HG02571 (cell line): ENCODE measurements around the gene C2orf92.
"Not testable (repeated sequence)": the region's sequence is repeated elsewhere in the genome, so short reads cannot be mapped to it uniquely, and the experiment has no call there.

Source experiments
- ATAC-seq: cut with Tn5 transposase; IDR thresholded peaks from one replicate; pipeline ENCODE4 v1.9.1; 2021; ENCODE audit warnings: mild to moderate bottlenecking, moderate library complexity; ENCODE audit not compliant: unreplicated experiment

Gene C2orf92

DNA sequence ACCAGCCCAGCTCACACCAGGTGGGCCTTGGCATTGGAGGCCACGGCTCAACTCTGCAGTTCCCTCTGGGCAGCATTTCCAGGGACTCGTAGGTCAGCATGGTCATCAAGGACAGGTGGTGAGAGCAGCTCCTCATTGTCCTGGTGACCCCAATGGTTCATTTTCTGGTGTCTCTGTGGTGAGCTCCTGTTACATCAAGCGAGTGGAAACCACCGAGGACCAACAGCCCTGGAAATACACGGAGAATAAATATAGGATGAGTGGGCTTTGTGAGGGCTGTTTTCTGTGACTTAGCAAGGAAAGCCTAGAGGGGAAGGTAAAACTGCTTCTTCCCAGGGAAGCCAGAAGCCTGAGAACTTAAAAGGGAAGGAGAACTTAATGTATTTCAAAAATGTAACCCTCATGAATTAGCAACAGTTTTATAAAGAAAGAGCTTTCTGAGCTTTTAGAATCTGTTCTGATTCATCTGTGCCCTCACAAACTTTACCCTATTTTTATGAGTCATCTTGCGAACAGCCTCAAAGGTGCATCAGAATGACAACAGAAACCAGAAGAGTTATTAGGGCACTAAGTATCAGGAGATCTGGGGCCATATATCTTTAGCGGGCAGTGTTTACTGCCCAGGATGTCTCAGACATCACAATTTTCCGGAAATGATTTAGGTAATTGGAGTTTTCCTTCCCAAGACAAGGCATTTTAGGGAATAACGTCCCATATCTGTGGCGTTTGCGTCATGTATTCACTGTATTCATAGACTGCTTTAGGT, 18.7 kb downstream of the C2orf92 start:
- ATAC-seq = no peak

DNA sequence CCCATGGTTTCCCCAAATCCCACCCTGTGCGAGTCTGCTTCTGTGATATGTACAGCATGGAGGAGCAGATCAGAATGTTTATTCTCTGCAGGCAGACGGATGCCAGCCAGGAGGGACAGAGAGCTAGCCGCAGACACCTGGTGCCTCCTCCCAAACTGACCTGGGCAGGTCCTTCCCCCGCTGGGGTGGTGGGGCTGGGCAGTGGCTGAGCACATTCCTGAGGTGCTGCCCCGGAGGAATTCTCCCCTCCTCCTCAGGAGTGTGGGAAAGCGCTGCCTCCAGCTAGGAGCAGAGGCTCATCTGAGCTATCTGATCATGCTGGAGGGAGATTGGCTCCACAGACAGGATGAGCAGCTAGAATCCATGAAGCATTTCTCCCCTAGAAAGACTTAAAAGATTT, 21.7 kb downstream of the C2orf92 start:
- no peak for ATAC-seq

DNA sequence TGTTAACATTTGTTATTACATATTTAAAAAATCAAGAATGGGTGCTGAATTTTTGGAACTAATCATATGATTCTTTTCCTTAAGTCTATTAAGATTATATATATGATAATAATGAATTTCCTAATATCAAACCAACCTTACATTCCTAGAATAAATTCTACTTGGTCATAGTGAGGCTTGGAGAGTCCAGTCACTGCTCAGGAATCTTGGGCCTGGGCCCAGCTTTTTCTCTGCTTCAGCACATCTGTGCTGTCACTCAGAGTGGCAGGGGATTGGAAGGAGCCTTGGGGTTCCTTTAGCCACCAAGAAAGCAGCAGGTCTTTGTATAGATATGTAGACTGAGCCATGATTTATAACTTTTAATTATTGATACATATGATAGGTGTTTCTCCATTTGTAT, 24.0 kb downstream of the C2orf92 start:
- ATAC-seq = no peak

DNA sequence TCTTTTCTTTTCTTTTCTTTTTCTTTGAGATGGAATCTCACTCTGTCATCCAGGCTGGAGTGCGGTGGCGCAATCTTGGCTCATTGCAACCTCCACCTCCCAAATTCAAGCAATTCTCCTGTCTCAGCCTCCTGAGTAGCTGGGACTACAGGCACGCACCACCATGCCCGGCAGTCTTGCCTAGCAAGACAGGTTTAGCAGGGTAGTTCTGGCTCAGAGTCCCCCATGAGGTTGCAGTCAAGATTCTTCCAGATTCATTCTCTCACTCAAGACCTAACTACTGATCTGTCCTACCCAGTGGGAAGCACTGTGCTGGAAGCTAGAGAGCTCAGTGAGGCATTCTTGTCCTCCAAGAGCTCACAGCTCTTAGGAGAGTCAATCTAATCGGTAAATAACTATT, 26.2 kb downstream of the C2orf92 start:
- ATAC-seq = no peak

DNA sequence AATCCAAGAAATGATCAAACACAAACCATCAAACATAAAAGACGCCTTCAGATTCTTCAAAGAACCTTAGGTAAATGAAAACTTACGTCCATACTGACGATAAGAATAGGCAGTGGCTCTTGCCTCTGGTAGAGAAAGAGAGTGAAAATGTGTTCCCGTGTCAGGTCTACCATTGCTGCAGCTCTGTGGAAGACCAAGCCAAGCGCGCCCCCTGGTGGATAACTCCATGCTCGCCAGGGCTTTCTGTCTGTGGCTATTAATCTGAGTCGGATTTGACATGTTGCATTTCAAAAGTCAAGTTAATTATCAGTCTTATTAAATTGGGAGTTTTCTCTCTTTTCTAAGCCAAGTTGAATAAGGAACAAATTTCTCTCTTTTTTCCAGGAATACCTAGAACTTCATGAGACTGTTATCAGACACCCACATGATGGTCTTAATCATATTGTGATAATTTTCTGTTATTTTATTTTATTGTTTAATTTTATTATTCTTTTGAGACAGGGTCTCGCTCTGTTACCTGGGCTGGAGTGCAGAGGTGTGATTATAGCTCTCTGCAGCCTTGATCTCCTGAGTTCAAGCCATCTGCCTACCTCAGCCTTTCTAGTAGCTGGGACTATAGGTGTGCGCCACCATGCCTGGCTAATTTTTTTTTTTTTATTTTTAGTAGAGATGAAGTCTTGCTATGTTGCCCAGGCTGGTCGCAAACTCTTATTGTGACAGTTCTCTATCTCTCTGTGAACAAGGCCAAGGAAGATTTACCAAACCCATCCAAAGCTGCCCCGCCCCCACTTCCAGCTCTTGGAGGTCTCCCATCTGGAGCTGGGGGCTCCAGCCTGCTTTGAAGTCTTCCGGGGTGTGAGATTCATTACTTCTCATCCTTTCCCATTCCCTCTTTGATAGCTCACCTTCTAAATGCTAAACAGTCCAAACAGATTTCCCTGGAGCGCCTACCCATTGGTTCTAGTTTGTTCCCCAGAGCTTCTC, 28.0 kb downstream of the C2orf92 start:
- ATAC-seq = peak; percentile 77

DNA sequence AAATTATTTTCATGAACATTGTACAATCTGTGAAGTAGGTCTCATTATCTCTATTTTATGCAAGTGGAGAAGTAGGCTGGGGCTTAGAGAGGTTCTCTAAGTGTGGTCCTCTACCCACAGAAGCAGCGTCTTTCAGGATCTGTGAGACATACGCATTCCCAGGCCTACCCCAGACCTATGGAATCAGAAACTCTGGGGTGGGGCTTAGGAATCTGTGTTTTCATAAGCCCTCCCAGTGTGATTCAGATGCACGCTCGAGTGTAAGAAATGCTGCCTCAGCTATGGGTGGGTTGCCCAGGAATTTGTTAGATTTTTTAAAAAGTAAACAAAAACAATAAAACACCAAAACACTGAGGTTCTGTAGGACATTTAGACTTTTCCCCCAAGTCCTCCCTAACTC, 29.0 kb downstream of the C2orf92 start:
- no peak for ATAC-seq

DNA sequence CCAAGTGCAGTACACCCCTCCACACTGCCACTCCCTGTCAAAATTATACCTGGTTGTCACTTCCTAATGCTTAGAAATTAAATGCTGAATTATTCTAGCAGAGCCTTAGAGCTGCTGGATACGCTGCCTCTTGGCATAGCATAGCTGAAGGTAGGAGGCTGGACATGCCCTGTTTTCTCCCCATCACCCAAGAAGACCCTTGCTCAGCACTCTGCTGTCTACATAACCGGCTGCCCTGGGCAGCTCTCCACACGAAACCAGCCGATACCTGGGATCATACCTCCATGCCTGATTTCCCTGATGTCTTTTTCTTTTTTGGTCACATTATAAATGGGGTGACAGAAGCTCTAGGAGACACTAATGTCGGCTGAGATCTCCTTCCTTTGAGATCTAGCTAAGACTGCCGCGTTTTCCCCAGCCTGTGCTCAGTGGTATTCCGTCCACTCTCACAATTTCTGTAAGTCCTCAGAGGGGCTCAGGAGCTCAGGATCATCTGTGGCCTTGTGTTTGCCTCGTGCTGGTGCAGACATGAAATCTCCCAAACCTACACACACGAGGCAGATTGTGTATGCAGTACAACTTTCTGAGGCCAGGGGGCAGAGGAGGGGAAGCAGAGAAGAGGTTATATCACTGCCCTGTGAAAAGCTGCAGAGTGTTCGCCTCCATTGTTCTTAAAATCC, 30.4 kb downstream of the C2orf92 start:
- ATAC-seq = no peak

DNA sequence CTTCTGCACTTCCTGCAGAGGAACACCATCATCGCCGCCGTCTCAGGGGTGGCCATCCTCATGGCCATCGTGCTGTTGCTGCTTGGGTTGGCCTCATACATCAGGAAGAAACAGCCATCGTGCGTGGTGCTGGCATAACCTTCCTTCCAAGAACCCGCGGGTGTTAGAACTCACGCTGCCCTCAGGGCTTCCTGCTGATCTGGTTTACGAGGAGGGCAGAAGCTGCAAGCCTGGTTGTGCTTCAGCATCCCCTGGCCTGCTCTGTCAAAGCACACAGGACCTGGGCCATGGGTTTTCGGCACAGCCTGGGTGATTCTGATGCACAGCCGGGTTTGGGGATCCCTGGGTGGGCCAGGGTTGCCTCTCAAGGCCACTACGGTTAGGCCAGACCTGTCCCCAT, 31.7 kb downstream of the C2orf92 start:
- ATAC-seq = no peak

DNA sequence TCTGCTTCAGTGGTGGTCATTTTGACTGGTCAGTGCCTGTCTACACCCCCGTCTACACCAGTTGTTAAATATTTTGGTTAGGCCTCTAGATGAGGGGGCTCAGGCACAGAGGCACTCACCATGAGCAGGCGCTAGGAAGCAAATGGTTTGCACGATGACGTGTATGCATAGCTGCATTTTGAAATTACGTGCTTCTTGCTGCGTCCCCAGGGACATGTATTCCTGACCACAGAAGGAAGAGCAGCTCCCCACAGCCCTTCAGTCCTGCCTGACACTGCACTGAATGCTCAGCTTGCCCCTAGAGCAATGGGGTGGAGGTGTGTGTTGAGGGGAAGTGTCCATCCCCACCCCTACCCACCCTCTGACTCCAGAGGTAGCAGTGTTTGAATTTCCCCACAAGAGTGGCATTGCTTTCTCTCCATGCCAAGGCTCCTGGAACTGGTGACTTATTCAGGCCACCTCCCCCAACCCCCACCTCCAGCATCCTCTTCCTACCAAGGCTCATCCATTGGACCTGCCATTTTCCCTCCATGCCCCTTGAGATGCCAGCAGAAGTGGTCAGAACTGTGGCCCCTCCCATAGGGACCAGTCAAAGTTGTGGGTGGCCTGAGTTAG, 32.4 kb downstream of the C2orf92 start:
- ATAC-seq = no peak

DNA sequence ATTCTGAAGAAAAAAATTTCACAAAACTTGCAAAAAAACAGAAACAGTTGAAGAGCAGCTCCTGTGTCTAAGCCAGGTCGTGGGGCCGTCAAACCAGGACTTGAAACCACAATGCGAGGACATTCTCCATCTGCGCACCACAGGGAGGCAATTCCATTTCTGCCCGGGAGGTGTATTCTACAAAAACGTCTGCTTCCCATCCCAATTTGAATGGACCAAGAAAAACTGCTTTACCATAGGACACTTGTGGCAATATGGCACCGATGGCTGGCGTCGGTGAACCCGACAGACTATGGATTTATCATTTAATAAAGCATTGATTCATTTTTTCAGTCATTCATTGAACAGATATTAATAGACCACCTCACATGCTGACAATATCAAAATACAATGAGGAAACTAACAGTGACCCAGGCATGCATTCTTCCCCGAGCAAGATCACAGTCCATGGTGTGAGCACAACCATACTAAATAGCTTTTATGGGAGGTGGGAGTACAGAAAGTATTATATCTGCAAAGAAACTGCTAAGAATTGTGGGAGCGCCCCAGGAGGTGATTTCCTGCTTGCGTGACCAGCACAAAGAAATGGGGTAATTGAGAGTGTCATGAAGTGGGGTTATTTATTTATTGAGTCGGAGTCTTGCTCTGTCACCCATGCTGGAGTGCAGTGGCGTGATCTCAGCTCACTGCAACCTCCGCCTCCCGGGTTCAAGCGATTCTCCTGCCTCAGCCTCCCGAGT, 33.4 kb downstream of the C2orf92 start:
- ATAC-seq = no peak

DNA sequence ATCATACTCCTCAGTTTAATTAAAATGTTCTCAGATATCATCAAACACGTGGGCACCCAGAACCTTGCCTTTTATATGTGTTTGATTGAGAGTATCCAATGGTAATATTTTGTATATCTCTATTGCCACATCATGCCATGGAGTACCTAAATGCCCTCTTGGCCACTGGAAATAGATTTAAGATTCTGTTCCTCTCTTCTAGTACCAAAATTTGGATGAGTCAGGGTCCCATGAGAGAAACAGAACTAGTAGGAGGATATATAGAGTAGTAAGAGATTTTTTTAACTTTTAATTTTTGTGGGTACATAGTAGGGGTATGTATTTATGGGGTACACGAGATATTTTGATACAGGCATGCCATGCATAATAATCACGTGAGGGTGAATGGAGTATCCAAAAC, 34.2 kb downstream of the C2orf92 start:
- ATAC-seq = no peak

DNA sequence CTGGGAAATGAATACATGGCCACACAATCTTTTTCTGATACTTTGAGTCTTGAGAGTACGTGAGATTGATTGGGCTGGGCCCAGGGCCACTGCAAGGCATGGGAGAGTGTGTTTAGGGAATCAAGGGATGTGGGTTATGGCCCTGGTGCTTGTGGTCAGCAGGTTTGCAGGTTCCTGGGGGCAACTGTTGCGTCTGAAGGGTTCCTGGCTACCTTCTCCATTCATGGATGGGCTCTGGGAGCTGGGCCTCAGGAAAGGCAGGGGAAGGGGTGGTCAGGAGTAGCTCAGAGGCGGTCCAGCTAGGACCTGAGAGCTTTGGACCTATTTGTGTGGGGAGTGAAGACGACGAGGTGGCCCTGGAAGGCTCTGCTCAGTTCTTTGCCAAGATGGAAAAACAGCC, 35.5 kb downstream of the C2orf92 start:
- ATAC-seq = no peak

DNA sequence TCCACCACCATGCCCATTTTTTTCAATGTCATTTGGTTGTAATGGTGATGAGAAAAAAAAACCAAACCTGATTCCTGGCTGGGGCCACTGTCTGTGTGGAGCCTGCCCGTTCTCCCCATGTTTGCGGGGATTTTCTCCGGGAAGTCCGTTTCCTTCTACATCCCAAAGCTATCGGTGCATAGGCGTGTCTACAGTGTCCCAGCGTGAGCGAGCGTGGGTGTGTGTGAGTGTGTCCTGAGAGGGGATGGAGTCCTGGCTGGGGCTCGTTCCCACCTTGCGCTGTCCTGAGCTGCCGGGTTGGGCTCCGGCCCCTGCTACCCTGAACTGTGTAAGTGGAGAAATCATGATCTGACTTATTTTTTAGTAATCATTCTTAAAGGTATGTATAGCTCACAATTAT, 36.6 kb downstream of the C2orf92 start:
- no peak for ATAC-seq

DNA sequence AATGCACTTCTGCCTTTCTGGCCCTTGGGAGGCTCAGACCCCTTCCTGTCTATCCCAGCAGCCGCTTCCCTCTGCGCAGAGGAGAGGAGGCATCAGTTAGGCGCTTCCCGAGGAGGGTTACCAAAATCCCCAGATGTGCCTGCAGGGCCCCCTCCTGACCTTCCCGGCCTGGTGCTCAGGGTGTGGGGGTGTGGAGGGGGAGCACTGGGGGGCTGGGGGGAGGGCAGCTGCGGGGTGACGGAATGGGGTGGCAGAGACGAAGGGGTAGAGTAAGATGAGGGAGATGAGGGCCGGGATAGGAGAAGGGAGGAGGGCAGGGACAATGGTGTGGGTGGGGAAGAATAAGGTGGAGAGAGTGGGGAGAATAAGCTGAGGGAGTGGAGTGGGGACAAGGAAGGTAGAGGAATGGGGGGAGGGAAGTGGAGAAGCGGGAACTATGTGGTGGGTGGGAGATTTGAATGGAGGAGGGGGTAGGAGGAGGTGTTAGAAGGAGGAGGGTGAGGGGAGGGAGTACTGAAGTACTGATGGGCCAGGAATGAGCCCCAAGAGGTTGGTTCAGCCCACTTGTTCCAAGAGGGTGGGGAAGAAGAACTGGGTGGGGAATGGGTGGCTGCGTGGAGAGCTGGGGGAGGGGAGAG, 37.3 kb downstream of the C2orf92 start:
- ATAC-seq = no peak

DNA sequence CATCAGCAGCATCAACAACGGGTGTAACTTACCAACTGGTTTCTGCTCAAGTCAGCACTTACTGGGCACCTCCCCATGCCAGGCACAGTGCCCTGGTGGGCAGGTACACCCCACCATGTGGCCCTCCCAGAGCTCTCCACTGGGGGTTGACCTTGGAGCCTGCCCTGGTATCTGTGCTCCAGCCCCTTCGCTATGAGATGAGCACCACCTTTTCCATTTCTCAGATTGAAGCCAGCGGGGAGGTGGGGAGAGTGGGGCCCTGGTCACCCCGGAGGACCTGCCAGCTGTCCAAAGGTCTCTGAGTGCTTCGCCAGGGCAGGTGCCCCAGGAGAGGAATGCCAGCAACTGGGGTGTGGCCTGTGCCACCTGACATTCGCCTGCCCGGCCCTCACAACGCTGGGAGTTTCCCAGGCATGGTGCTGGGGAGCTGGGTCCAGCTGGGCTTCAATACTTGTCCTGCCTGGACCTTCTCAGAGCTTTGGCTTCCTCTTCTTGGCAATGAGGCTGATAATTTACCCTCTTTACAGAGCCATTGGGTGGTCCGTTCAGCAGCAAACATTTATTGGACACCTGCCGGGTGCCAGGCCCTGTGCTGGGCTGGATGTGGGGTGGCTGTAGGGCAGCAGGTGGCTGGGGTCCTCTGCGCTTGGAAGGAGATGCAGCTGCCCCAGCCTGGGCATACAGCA, 38.0 kb downstream of the C2orf92 start:
- no peak for ATAC-seq

DNA sequence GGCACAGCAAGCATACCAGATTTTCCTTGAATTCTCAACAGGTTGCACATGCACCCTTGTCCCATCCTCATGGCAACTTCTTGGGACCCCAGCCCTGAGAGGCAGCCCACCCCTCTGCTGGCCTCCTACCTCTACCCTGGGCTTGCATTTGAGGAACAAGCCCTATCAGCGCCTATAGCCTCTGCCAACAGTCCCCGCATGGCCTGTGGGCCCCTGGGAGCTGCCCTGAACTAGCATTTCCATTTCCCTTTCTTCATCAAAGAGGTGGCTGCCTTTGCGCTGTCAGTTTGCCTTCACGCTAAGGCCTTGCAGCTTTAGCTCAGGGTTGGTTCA, 38.5 kb downstream of the C2orf92 start:
- no peak for ATAC-seq

DNA sequence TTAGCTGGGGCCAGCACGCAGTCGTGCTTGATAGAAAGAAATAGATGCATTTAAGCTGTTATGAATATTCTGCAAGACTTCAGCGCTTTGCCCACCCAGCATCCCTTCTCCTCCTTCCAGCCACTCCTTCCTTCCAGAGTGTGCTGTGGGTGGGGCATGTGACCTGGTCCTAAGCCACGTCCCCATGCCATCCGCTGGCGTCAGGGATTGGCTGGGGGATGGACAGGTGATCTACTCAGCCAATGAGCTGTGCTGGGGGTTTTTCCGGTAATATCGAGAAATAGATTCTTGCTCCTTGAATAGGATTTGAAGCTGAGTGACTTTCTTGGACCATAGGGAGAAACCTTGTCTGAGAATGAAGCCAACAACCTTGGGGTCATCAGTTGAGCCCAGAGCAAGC, 39.1 kb downstream of the C2orf92 start:
- no peak for ATAC-seq

DNA sequence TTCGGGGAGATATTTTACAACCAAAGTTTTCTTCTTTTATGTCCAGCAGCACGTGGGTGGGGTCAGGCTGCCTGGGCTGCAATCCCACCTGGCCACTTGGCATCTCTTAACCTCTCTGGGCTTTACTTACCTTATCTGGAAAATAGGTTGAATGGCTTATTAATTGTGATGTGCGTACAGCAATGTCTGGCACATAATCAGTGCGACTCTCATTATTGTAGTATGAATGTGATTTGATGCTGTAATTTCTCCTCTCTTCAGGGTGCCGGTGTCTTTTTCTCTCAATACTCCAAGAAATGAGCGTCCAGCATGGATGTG, 41.8 kb downstream of the C2orf92 start:
- no peak for ATAC-seq

DNA sequence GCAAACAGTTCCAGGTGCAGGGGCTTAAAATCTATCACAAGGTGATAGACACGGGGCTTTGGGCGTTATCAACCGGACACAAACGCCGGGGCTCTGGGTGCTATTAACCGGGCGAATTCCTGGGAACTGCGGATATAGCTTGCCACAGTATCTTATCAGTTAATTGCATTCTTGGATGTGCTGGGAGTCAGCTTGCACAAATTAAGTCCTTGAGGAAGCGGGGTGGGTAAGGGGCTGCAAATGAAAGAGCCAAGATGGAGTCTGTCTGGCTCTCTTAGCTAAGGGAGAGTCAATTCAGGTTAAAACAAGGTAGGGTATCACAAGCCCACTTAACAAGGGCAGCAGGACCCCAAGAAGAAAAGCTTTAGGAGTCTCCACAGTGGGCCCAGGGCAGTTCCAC, 42.7 kb downstream of the C2orf92 start:
- not testable (repeated sequence) for ATAC-seq
